GM23338 (cell line): Measurements from ENCODE around the gene ZBTB20.

Source experiments
- CREB1 ChIP-seq: fragments of 250-450 bp; sonication (Bioruptor Pico); IDR thresholded peaks from 2 replicates; pipeline ENCODE4 v1.5.0; 2020; ENCODE audit warnings: low read depth, mild to moderate bottlenecking, moderate library complexity
- ETS1 ChIP-seq: IDR thresholded peaks from 2 replicates; pipeline ENCODE4 v1.6.1; 2016; ENCODE audit warnings: antibody characterized with exemption
- EZH2 ChIP-seq: fragments of 200-600 bp; sonication (generic); IDR thresholded peaks from one replicate; pipeline ENCODE4 v1.8.0; 2017; ENCODE audit warnings: antibody characterized with exemption, mild to moderate bottlenecking, low read depth; ENCODE audit not compliant: unreplicated experiment
- EZH2phosphoT487 ChIP-seq: fragments of 200-600 bp; sonication (generic); IDR thresholded peaks from one replicate; pipeline ENCODE4 v1.8.1; 2018; ENCODE audit warnings: antibody characterized with exemption; ENCODE audit not compliant: unreplicated experiment
- JUNB ChIP-seq: IDR thresholded peaks from one replicate; pipeline ENCODE4 v1.6.1; 2016; ENCODE audit warnings: antibody characterized with exemption; ENCODE audit not compliant: unreplicated experiment
- POLR2AphosphoS5 ChIP-seq: IDR thresholded peaks from 2 replicates; pipeline ENCODE4 v1.6.1; 2016; ENCODE audit warnings: antibody characterized with exemption, low read depth
- STAT1 ChIP-seq: IDR thresholded peaks from one replicate; pipeline ENCODE4 v1.6.1; 2016; ENCODE audit warnings: antibody characterized with exemption; ENCODE audit not compliant: unreplicated experiment
- ZNF114 ChIP-seq: fragments of 250-450 bp; sonication (Bioruptor Pico); IDR thresholded peaks from 2 replicates; pipeline ENCODE4 v1.5.0; 2020; ENCODE audit warnings: mild to moderate bottlenecking, moderate library complexity
- TF ChIP-seq, protein P1 (sequence below), 2 experiments: fragments of 200-600 bp in 1 of 2; sonication (generic) in 1 of 2; conservative IDR thresholded peaks; 2 replicates each; pipeline versions ENCODE4 v1.5.1 to v1.6.1; 2016 to 2017; ENCODE audit warnings: antibody characterized with exemption in 2 of 2, low read depth in 2 of 2, mild to moderate bottlenecking in 2 of 2, moderate library complexity in 1 of 2
- TF ChIP-seq, protein P2 (sequence below): IDR thresholded peaks from one replicate; pipeline ENCODE4 v1.6.1; 2018; ENCODE audit warnings: antibody characterized with exemption; ENCODE audit not compliant: unreplicated experiment

DNA sequence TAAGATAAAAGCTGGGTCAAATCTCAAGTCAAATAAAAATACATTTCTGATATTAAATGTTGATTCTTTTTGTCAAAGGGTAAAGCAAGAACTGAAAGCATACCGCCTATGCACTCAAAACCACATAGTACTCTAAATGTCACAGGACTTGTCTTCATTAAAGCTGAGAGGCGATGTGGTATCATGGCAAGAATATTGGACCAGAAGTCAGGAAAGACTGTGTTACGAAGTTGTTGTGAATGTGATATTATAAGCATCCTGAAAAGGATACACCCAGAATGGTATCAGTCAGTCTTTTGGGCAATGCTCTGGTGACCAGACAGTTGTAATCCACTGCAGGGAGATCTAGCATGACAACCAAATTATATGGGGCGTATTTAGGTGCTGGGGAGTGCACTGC, 819.4 kb downstream of the ZBTB20 start:
- TF ChIP-seq CREB1 (CRISPR knock-in tag) (no peak), POLR2AphosphoS5 (no peak), EZH2 (no peak), ETS1 (no peak), EZH2phosphoT487 (no peak), JUNB (no peak), ZNF114 (no peak), STAT1 (no peak)
- TF ChIP-seq, protein P1, sequence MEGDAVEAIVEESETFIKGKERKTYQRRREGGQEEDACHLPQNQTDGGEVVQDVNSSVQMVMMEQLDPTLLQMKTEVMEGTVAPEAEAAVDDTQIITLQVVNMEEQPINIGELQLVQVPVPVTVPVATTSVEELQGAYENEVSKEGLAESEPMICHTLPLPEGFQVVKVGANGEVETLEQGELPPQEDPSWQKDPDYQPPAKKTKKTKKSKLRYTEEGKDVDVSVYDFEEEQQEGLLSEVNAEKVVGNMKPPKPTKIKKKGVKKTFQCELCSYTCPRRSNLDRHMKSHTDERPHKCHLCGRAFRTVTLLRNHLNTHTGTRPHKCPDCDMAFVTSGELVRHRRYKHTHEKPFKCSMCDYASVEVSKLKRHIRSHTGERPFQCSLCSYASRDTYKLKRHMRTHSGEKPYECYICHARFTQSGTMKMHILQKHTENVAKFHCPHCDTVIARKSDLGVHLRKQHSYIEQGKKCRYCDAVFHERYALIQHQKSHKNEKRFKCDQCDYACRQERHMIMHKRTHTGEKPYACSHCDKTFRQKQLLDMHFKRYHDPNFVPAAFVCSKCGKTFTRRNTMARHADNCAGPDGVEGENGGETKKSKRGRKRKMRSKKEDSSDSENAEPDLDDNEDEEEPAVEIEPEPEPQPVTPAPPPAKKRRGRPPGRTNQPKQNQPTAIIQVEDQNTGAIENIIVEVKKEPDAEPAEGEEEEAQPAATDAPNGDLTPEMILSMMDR (conservative IDR thresholded peaks at IDR 0.05; ENCODE audit: low read depth in 2 of 2), result no peak
- TF ChIP-seq, protein P2, sequence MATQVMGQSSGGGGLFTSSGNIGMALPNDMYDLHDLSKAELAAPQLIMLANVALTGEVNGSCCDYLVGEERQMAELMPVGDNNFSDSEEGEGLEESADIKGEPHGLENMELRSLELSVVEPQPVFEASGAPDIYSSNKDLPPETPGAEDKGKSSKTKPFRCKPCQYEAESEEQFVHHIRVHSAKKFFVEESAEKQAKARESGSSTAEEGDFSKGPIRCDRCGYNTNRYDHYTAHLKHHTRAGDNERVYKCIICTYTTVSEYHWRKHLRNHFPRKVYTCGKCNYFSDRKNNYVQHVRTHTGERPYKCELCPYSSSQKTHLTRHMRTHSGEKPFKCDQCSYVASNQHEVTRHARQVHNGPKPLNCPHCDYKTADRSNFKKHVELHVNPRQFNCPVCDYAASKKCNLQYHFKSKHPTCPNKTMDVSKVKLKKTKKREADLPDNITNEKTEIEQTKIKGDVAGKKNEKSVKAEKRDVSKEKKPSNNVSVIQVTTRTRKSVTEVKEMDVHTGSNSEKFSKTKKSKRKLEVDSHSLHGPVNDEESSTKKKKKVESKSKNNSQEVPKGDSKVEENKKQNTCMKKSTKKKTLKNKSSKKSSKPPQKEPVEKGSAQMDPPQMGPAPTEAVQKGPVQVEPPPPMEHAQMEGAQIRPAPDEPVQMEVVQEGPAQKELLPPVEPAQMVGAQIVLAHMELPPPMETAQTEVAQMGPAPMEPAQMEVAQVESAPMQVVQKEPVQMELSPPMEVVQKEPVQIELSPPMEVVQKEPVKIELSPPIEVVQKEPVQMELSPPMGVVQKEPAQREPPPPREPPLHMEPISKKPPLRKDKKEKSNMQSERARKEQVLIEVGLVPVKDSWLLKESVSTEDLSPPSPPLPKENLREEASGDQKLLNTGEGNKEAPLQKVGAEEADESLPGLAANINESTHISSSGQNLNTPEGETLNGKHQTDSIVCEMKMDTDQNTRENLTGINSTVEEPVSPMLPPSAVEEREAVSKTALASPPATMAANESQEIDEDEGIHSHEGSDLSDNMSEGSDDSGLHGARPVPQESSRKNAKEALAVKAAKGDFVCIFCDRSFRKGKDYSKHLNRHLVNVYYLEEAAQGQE, result no peak
